Mammary epithelial cell (primary cell): ENCODE data around the gene ONECUT1.

ENCODE experiments used
- EZH2 ChIP-seq: IDR thresholded peaks from 2 replicates; pipeline ENCODE4 v1.6.1; 2012; ENCODE audit warnings: low read length, inconsistent platforms, borderline replicate concordance
- TF ChIP-seq, protein P1 (sequence below), 2 donors: IDR thresholded peaks in 1 of 2; conservative IDR thresholded peaks in 1 of 2; 2 replicates each; pipeline ENCODE4 v1.5.1; 2011 to 2012; ENCODE audit warnings: inconsistent platforms in 2 of 2, low read length in 2 of 2, mild to moderate bottlenecking in 2 of 2, control low read depth in 1 of 2, low read depth in 1 of 2; ENCODE audit not compliant: insufficient read depth in 1 of 2; ENCODE audit errors: extremely low read depth in 1 of 2

DNA sequence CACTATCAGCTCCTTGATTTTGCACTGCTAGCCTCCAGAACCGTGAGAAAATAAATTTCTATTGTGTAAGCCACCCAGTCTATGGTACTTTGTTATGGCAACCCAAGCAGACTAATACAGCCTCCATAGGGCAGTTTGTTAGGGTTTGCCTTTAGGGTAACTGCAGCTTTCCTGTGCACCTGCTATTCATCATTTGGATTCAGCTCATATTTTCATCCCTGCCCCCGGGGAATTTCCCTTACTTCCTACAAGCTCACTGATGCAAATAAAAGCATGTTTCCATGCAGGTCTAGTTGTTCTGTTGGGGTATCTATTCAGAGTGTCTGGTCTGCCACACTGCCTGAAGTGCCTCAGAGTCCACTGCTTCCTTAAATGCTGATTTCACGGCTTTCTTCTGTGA, 62.3 kb downstream of the ONECUT1 start:
- TF ChIP-seq, protein P1, sequence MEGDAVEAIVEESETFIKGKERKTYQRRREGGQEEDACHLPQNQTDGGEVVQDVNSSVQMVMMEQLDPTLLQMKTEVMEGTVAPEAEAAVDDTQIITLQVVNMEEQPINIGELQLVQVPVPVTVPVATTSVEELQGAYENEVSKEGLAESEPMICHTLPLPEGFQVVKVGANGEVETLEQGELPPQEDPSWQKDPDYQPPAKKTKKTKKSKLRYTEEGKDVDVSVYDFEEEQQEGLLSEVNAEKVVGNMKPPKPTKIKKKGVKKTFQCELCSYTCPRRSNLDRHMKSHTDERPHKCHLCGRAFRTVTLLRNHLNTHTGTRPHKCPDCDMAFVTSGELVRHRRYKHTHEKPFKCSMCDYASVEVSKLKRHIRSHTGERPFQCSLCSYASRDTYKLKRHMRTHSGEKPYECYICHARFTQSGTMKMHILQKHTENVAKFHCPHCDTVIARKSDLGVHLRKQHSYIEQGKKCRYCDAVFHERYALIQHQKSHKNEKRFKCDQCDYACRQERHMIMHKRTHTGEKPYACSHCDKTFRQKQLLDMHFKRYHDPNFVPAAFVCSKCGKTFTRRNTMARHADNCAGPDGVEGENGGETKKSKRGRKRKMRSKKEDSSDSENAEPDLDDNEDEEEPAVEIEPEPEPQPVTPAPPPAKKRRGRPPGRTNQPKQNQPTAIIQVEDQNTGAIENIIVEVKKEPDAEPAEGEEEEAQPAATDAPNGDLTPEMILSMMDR (conservative IDR thresholded peaks at IDR 0.05 in 1 of 2, IDR thresholded peaks at IDR 0.05 in 1 of 2; ENCODE audit: extremely low read depth in 1 of 2, insufficient read depth in 1 of 2, low read depth in 1 of 2, low read length in 2 of 2) = no peak
- TF ChIP-seq EZH2 = no peak
